ENCODE data around the gene UBAP2L. TPM values are rescaled to one million over a fixed set of nuclear protein-coding genes. Genes with fewer than 3 reads are reported as not detected.
"Not testable (repeated sequence)": the region's sequence is repeated elsewhere in the genome, so short reads cannot be mapped to it uniquely, and the experiment has no call there.

UBAP2L gene
- total RNA-seq, 1 experiment from 2014 or later = 116 TPM

- peak; percentile 70 for DNase-seq (ENCODE audit: low read depth)
Observed at GRCh38 chr1:154198756-154199562, 21.8 kb upstream of the UBAP2L start.

GRCh38 chr1:154199563-154199879 is 21.2 kb upstream of the UBAP2L start:
- no peak for DNase-seq (ENCODE audit: low read depth)

GRCh38 chr1:154205778-154206177 is 15.0 kb upstream of the UBAP2L start:
- DNase-seq (ENCODE audit: low read depth) = not testable (repeated sequence)

GRCh38 chr1:154206196-154206595 is 14.6 kb upstream of the UBAP2L start, which contains the start of gene CFAP141:
TSS of gene CFAP141 (minus strand) at chr1:154206333. CDS start at chr1:154206307, 26 bp downstream.
- no peak for DNase-seq (ENCODE audit: low read depth)

GRCh38 chr1:154207262-154207661 is 13.5 kb upstream of the UBAP2L start:
- no peak for DNase-seq (ENCODE audit: low read depth)

- no peak for DNase-seq (ENCODE audit: low read depth)
Observed at GRCh38 chr1:154208677-154209388, 11.9 kb upstream of the UBAP2L start.

GRCh38 chr1:154212083-154212482 is 8.7 kb upstream of the UBAP2L start:
- no peak for DNase-seq (ENCODE audit: low read depth)

GRCh38 chr1:154213274-154213673 is 7.5 kb upstream of the UBAP2L start:
- DNase-seq (ENCODE audit: low read depth) = peak; percentile 89

- DNase-seq (ENCODE audit: low read depth) = no peak
Observed at GRCh38 chr1:154218545-154218944, 2.2 kb upstream of the UBAP2L start.

- DNase-seq (ENCODE audit: low read depth) = no peak
Observed at GRCh38 chr1:154219541-154219940, 1.2 kb upstream of the UBAP2L start.

GRCh38 chr1:154220970-154221277 is 169 bp downstream of the UBAP2L start:
- no peak for DNase-seq (ENCODE audit: low read depth)

- peak; percentile 53 for DNase-seq (ENCODE audit: low read depth)
Observed at GRCh38 chr1:154221278-154222001, 685 bp downstream of the UBAP2L start.

GRCh38 chr1:154222518-154222917 is 1.8 kb downstream of the UBAP2L start:
- no peak for DNase-seq (ENCODE audit: low read depth)

- no peak for DNase-seq (ENCODE audit: low read depth)
Observed at GRCh38 chr1:154222918-154223317, 2.2 kb downstream of the UBAP2L start.

- no peak for DNase-seq (ENCODE audit: low read depth)
Observed at GRCh38 chr1:154223621-154224020, 2.9 kb downstream of the UBAP2L start.

GRCh38 chr1:154225370-154225769 is 4.6 kb downstream of the UBAP2L start:
- no peak for DNase-seq (ENCODE audit: low read depth)

- DNase-seq (ENCODE audit: low read depth) = not testable (repeated sequence)
Observed at GRCh38 chr1:154231112-154231511, 10.4 kb downstream of the UBAP2L start.

- DNase-seq (ENCODE audit: low read depth) = not testable (repeated sequence)
Observed at GRCh38 chr1:154233127-154233526, 12.4 kb downstream of the UBAP2L start.

GRCh38 chr1:154236855-154237254 is 16.1 kb downstream of the UBAP2L start:
- no peak for DNase-seq (ENCODE audit: low read depth)

- DNase-seq (ENCODE audit: low read depth) = no peak
Observed at GRCh38 chr1:154237435-154237834, 16.7 kb downstream of the UBAP2L start.

- DNase-seq (ENCODE audit: low read depth) = no peak
Observed at GRCh38 chr1:154237880-154238506, 17.2 kb downstream of the UBAP2L start.

GRCh38 chr1:154239491-154239890 is 18.7 kb downstream of the UBAP2L start:
- no peak for DNase-seq (ENCODE audit: low read depth)
